Breast epithelium (tissue), 4 donors: ENCODE results near the gene IRGQ. TPM values are rescaled to one million over a fixed set of nuclear protein-coding genes. Genes with fewer than 3 reads are reported as not detected.

Experiments
- DNase-seq, 2 donors: peaks; one replicate each; pipeline ENCODE4 v3.0.0-alpha.2; 2019; ENCODE audit warnings: low spot score in 2 of 2
- H3K27ac ChIP-seq, 2 donors: fragments of 200-600 bp; sonication (generic) in 1 of 2; one replicate each; pipeline ENCODE4 v1.5.1; 2016 to 2019; ENCODE audit warnings: mild to moderate bottlenecking in 1 of 2
- H3K27me3 ChIP-seq, 2 donors: fragments of 200-600 bp; sonication (generic) in 1 of 2; one replicate each; pipeline versions ENCODE4 v1.5.1 to v1.6.0; 2017 to 2019; ENCODE audit warnings: control low read depth in 1 of 2, mild to moderate bottlenecking in 1 of 2
- H3K36me3 ChIP-seq: fragments of 200-600 bp; one replicate; pipeline ENCODE4 v1.5.1; 2019
- H3K4me1 ChIP-seq, 2 donors: fragments of 200-600 bp; sonication (generic); one replicate each; pipeline ENCODE4 v1.5.1; 2016 to 2019; ENCODE audit warnings: control low read depth in 1 of 2
- H3K4me3 ChIP-seq, 3 donors: fragments of 200-600 bp; sonication (generic); 1 replicate in 2 of 3; 2 replicates in 1 of 3; pipeline ENCODE4 v1.5.1; 2016 to 2019; ENCODE audit warnings: mild to moderate bottlenecking in 3 of 3, moderate library complexity in 2 of 3
- H3K9me3 ChIP-seq, 2 donors: fragments of 200-600 bp; sonication (generic) in 1 of 2; one replicate each; pipeline ENCODE4 v1.5.1; 2016 to 2019; ENCODE audit warnings: control low read depth in 1 of 2
- POLR2A ChIP-seq: fragments of 450-650 bp; IDR thresholded peaks from one replicate; pipeline ENCODE4 v1.6.1; 2016; ENCODE audit warnings: antibody characterized with exemption, mild to moderate bottlenecking, moderate library complexity
- POLR2AphosphoS5 ChIP-seq, 3 donors: sonication (generic); formaldehyde crosslinking; IDR thresholded peaks; one replicate each; pipeline ENCODE4 v1.6.1; 2017; ENCODE audit warnings: antibody characterized with exemption in 3 of 3
- intact Hi-C: fragments of 100-400 bp; cut with DNase I; formaldehyde crosslinking; loops from one replicate; pipeline ENCODE4 v1.15.1; 2023; ENCODE audit warnings: low total_unique reads
- total RNA-seq, 3 donors: library from RNA; depleted of rRNA; stranded (reverse); fragments of >200 nt; gene quantifications; one replicate each; pipeline ENCODE4 v1.1.0, GENCODE V29; 2016
- TF ChIP-seq, protein P1 (sequence below), 3 donors: fragments of 450-650 bp; IDR thresholded peaks; one replicate each; pipeline ENCODE4 v1.5.1; 2016 to 2017; ENCODE audit warnings: antibody characterized with exemption in 3 of 3, mild to moderate bottlenecking in 3 of 3, moderate library complexity in 3 of 3

IRGQ gene, protein sequence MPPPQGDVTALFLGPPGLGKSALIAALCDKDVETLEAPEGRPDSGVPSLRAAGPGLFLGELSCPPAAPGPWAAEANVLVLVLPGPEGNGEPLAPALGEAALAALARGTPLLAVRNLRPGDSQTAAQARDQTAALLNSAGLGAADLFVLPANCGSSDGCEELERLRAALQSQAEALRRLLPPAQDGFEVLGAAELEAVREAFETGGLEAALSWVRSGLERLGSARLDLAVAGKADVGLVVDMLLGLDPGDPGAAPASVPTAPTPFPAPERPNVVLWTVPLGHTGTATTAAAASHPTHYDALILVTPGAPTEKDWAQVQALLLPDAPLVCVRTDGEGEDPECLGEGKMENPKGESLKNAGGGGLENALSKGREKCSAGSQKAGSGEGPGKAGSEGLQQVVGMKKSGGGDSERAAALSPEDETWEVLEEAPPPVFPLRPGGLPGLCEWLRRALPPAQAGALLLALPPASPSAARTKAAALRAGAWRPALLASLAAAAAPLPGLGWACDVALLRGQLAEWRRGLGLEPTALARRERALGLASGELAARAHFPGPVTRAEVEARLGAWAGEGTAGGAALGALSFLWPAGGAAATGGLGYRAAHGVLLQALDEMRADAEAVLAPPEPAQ
- 10 to 100 TPM; 14.9 to 17.4 (median 16.1) TPM for total RNA-seq

DNA sequence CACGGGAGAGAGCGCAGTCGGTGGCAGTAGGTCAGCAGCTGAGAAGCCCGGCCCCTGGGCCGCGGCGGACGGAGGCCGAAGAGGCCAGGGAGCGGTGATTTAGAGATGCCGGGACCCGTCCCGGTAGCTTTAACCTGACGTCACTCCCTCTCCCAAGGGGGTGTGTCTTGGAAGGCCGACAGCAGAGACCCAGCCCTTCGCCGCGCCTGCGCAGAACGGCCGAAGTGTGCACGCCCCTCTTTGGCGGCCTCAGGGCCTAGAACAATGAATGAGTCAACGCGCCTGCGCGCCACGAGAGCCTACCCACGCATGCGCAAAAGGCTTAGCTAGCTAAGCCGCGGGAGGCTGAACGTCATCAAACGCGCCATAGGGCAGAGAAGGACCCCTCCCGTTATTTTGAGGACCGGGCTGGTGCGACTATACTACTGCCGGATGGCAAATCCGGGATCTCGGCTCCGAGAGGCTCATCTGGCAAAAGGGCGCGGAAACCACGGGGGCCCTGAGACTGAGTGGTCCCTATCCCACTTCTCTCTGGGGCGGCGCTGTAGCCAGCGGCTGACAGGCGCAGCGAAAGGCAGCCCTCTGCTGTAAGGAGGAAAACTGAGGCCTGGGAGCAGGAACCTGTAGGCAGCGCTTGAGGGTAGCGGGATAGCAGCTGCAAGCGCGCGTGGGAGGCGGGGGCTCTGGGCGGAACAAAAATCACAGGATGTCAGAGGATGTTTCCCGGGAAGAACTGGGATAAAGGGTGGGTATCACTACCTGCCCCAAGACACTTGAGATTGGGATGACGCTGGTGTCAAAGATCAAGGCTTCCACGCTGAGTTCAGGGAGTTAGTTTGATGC is at the start of gene IRGQ, which contains the start of gene ZNF576:
Gene IRGQ, minus strand, starts transcription at position 136 of the 843 bp plus-strand sequence. CDS start 796 bp downstream, outside the sequence.
Gene ZNF576, plus strand, starts transcription at position 597 of the 843 bp plus-strand sequence. CDS start 514 bp downstream, outside the sequence.
- peaks cover 9 to 13% of the 10 kb centered on the region in 2 donors for H3K4me1 ChIP-seq
- peak within 1 kb of the TSS; percentile 66 to 75 (median 71) for H3K4me3 ChIP-seq
- TF ChIP-seq POLR2A (peak; percentile 75), POLR2AphosphoS5 (IDR thresholded peaks at IDR 0.05) (peak; percentile 77 to 94 (median 85))
- TF ChIP-seq, protein P1, sequence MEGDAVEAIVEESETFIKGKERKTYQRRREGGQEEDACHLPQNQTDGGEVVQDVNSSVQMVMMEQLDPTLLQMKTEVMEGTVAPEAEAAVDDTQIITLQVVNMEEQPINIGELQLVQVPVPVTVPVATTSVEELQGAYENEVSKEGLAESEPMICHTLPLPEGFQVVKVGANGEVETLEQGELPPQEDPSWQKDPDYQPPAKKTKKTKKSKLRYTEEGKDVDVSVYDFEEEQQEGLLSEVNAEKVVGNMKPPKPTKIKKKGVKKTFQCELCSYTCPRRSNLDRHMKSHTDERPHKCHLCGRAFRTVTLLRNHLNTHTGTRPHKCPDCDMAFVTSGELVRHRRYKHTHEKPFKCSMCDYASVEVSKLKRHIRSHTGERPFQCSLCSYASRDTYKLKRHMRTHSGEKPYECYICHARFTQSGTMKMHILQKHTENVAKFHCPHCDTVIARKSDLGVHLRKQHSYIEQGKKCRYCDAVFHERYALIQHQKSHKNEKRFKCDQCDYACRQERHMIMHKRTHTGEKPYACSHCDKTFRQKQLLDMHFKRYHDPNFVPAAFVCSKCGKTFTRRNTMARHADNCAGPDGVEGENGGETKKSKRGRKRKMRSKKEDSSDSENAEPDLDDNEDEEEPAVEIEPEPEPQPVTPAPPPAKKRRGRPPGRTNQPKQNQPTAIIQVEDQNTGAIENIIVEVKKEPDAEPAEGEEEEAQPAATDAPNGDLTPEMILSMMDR (IDR thresholded peaks at IDR 0.05), result peak in 2 of 3 donors; percentile 19 to 25
- intact Hi-C loops, result loop anchor here (10.0 kb wide), 1 partner anchor 61 kb away; the partner anchor contains the start of gene ZNF575
- peaks cover 6% of the 10 kb centered on the region for H3K36me3 ChIP-seq
- DNase-seq, result peak; percentile 100
- H3K27ac ChIP-seq, result peak within 1 kb of the TSS; percentile 98
- H3K9me3 ChIP-seq, result no peaks in the 10 kb centered on the region
- H3K27me3 ChIP-seq, result no peaks in the 10 kb centered on the region

DNA sequence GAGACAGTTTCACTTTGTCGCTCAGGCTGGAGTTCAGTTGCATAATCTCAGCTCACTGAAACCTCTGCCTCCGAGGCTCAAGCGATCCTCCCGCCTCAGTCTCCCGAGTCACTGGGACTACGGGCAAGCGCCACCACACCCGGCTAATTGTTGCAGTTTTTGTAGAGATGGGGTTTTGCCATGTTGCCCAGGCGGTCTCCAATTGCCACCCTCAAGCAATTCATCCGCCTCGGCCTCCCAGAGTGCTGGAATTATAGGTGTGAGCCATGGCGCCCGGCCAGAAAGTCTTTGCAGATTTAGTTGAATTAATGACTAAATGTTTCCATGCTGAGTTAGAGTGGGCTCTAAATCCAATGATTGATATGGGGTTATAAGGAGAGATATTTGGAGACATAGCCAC is 48.2 kb upstream of the IRGQ start:
- Histone ChIP-seq H3K27ac (no peak overlapping the region), H3K9me3 (no peaks in the 10 kb centered on the region), H3K27me3 (no peaks in the 10 kb centered on the region), H3K36me3 (no peaks in the 10 kb centered on the region), H3K4me3 (no peak overlapping the region), H3K4me1 (no peaks in the 10 kb centered on the region)
- no peak for DNase-seq
- TF ChIP-seq POLR2AphosphoS5 (IDR thresholded peaks at IDR 0.05), result no peak
- no peak for TF ChIP-seq POLR2A
- TF ChIP-seq, protein P1 (IDR thresholded peaks at IDR 0.05), result no peak
- intact Hi-C loops, result no loop called here

DNA sequence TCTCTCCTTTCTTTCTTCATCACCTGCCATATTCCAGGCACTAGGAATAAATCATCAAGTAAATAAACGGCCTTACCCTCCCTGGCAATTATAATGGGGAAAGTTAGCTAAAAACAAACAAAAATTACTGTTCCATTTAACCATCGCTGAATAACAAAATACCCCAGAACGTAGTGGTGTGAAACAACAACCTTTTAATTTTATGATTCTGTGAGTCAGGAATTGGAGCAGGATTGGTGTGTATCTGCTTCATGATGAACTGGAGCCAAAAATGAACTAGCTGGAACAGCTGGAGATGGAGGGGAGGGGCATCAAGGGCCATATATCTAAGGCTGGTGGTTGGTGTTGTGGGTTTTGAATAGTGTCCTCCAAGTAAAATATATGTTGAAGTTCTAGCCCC is 47.4 kb upstream of the IRGQ start:
- no peaks in the 10 kb centered on the region for H3K36me3 ChIP-seq
- no peak overlapping the region for H3K27ac ChIP-seq
- intact Hi-C loops, result no loop called here
- no peaks in the 10 kb centered on the region for H3K9me3 ChIP-seq
- DNase-seq, result no peak
- no peaks in the 10 kb centered on the region for H3K27me3 ChIP-seq
- TF ChIP-seq, protein P1 (IDR thresholded peaks at IDR 0.05), result no peak
- TF ChIP-seq POLR2AphosphoS5 (IDR thresholded peaks at IDR 0.05) (no peak), POLR2A (no peak)
- H3K4me1 ChIP-seq, result no peaks in the 10 kb centered on the region
- no peak overlapping the region for H3K4me3 ChIP-seq

DNA sequence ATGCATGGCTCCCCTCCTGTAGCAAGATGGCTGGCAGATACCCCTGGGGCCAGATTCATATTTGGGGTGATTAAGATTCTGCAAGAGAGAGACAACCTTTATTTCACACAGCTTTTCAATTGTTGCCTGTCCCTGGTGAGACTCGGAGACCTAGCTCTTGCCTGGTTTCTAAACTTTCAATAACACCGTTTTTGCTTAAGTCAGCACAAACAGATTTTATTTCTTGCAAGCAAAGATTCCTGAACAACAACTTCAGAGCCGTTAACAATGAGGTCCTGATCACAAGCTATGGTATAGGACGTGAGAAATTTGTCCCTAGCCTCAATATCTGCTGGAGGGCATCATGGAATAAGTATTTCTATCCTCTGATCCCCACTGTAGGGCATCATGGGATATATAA is 46.6 kb upstream of the IRGQ start:
- intact Hi-C loops, result no loop called here
- TF ChIP-seq, protein P1 (IDR thresholded peaks at IDR 0.05), result no peak
- no peak for TF ChIP-seq POLR2A
- TF ChIP-seq POLR2AphosphoS5 (IDR thresholded peaks at IDR 0.05), result no peak
- H3K36me3 ChIP-seq, result no peaks in the 10 kb centered on the region
- no peaks in the 10 kb centered on the region for H3K27me3 ChIP-seq
- H3K4me1 ChIP-seq, result no peaks in the 10 kb centered on the region
- DNase-seq, result no peak
- H3K27ac ChIP-seq, result no peak overlapping the region
- H3K4me3 ChIP-seq, result no peak overlapping the region
- no peaks in the 10 kb centered on the region for H3K9me3 ChIP-seq
